Umbilical cord (tissue), 2 donors: ENCODE results near the gene ST6GALNAC6. TPM values are rescaled to one million over a fixed set of nuclear protein-coding genes. Genes with fewer than 3 reads are reported as not detected.
A peak's percentile ranks its signal among the peaks of the same experiment; 100 is the strongest.

Experiments used
- DNase-seq: peaks from one replicate; pipeline ENCODE4 v3.0.0-alpha.2; 2015; ENCODE audit warnings: low spot score
- total RNA-seq: library from RNA; depleted of rRNA; stranded (reverse); fragments of >200 nt; gene quantifications from one replicate; pipeline ENCODE4 v1.2.3, GENCODE V29; 2014; ENCODE audit warnings: low replicate concordance; ENCODE audit not compliant: insufficient read depth

Gene ST6GALNAC6
- 30.8 TPM for total RNA-seq

GRCh38 chr9:127899128-127899943, at the start of gene ST6GALNAC6:
Gene ST6GALNAC6 (minus strand): TSS chr9:127899603. CDS start chr9:127897981, 1,622 bp downstream.
- peak; percentile 83 for DNase-seq

- DNase-seq = no peak
These were observed 48.7 kb upstream of the ST6GALNAC6 start for GRCh38 chr9:127947841-127948710.

GRCh38 chr9:127946728-127947127, 47.3 kb upstream of the ST6GALNAC6 start:
- no peak for DNase-seq

- no peak for DNase-seq
These were observed 46.5 kb upstream of the ST6GALNAC6 start for GRCh38 chr9:127945942-127946341.

- DNase-seq = no peak
These were observed 45.9 kb upstream of the ST6GALNAC6 start for GRCh38 chr9:127945338-127945737.

GRCh38 chr9:127944586-127945218, 45.3 kb upstream of the ST6GALNAC6 start:
- no peak for DNase-seq

GRCh38 chr9:127943731-127944144, 44.3 kb upstream of the ST6GALNAC6 start:
- DNase-seq = peak; percentile 77

GRCh38 chr9:127943011-127943662, 43.7 kb upstream of the ST6GALNAC6 start:
- no peak for DNase-seq

- DNase-seq = peak; percentile 56
These were observed 43.0 kb upstream of the ST6GALNAC6 start for GRCh38 chr9:127942216-127943010.

- no peak for DNase-seq
These were observed 42.5 kb upstream of the ST6GALNAC6 start for GRCh38 chr9:127941961-127942215.

- no peak for DNase-seq
These were observed 41.9 kb upstream of the ST6GALNAC6 start for GRCh38 chr9:127941062-127941960.

GRCh38 chr9:127940593-127940992, 41.2 kb upstream of the ST6GALNAC6 start:
- no peak for DNase-seq

GRCh38 chr9:127938298-127938690, 38.9 kb upstream of the ST6GALNAC6 start:
- peak; percentile 66 for DNase-seq

GRCh38 chr9:127937388-127938297, 38.2 kb upstream of the ST6GALNAC6 start, which contains the start of gene DPM2:
Gene DPM2 (minus strand): TSS chr9:127937854. CDS start chr9:127937820, 34 bp downstream.
- peak; percentile 95 for DNase-seq

GRCh38 chr9:127937056-127937387, 37.6 kb upstream of the ST6GALNAC6 start:
- no peak for DNase-seq

- DNase-seq = no peak
These were observed 37.0 kb upstream of the ST6GALNAC6 start for GRCh38 chr9:127936347-127936852.

- DNase-seq = no peak
These were observed 36.4 kb upstream of the ST6GALNAC6 start for GRCh38 chr9:127935765-127936221.

- DNase-seq = no peak
These were observed 35.6 kb upstream of the ST6GALNAC6 start for GRCh38 chr9:127934986-127935385.
